Measurements from ENCODE around the gene MYO9A.

MYO9A gene

DNA sequence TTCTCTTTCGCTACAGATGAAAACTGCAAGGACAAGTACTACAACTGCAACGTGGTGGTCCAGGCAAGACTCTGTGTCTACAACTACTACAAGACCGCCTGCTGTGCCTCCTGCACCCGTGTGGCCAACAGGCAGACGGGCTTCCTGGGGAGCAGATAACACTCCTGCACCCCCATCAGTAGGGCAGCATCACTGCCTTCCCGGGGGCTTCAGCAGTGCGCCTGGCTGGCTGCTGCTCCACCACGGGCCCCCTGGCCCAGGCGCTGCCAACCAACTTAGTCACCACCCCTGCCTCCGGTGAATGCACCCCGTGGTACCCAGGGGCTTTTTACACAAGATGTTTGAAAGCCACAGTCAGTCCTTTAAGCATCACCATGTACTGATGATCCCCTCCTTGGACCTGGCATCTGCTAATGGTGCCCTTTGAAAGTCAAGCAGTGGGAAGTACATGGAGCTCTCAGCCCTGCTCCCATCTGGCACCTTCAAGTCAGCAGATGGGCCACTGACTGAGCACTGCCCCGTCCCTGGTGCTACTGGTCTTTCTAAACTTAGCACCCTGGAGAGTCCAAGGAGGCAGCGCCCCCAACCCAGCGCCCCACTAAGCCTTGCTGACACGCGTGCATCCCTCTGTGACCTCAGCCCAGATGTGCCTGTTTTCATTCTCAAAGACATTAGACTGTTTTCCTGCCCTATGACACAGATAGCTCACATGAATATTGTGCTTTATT lies 340.6 kb downstream of the MYO9A start:
- in situ Hi-C loops (cut with HindIII; ENCODE audit: low sequenced_read_pairs) = no loop called here

DNA sequence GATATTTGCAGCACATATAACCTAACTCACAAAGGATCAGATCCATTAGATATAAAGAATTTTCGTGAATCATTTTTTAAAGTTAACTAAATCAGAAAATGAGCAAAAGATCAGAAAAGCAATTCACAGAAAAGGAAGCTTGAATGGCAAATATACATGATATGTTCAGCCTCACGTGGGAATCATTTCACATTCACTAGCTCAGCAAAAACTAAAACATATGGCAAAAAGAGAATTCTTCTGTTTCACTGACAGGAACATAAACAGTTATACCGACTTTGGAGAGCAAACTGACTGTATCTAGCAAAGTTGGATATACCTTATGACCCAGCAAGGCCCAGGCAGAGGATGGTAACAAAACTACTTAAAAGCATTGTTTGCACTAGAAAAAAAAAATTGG lies 341.6 kb downstream of the MYO9A start:
- DNase-seq (ENCODE audit: low read depth) = no peak
- no peak overlapping the region for H3K4me3 ChIP-seq (ENCODE audit: low read depth, low read length)
- TF ChIP-seq, protein P1, sequence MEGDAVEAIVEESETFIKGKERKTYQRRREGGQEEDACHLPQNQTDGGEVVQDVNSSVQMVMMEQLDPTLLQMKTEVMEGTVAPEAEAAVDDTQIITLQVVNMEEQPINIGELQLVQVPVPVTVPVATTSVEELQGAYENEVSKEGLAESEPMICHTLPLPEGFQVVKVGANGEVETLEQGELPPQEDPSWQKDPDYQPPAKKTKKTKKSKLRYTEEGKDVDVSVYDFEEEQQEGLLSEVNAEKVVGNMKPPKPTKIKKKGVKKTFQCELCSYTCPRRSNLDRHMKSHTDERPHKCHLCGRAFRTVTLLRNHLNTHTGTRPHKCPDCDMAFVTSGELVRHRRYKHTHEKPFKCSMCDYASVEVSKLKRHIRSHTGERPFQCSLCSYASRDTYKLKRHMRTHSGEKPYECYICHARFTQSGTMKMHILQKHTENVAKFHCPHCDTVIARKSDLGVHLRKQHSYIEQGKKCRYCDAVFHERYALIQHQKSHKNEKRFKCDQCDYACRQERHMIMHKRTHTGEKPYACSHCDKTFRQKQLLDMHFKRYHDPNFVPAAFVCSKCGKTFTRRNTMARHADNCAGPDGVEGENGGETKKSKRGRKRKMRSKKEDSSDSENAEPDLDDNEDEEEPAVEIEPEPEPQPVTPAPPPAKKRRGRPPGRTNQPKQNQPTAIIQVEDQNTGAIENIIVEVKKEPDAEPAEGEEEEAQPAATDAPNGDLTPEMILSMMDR (IDR thresholded peaks at IDR 0.05; ENCODE audit: low read depth, low read length, missing control alignments) = no peak
- in situ Hi-C loops (cut with HindIII; ENCODE audit: low sequenced_read_pairs) = no loop called here

More for the DNA sequence above, 340.6 kb downstream of the MYO9A start:
- no peak for DNase-seq (ENCODE audit: low read depth)
- TF ChIP-seq, protein P1 (IDR thresholded peaks at IDR 0.05; ENCODE audit: low read depth, low read length, missing control alignments) = no peak
- no peak overlapping the region for H3K4me3 ChIP-seq (ENCODE audit: low read depth, low read length)

DNA sequence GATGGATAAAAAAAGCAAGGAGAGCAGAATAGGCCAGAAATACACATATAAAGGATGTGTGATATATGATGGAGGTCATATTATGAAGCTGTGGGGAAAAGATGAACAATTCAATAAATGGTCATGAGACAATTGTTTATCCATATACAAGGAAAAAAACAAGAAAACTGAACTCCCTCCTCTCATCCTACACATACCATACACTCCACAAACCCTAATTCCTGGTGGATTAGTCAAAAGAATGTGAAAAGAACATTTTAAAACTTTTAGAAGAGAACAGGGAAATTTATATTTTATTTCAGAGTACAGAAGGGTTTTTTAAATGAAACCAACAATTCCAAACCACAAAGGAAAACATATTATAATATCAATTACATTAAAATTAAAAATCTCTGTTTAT lies 342.1 kb downstream of the MYO9A start:
- TF ChIP-seq, protein P1 (IDR thresholded peaks at IDR 0.05; ENCODE audit: low read depth, low read length, missing control alignments) = no peak
- H3K4me3 ChIP-seq (ENCODE audit: low read depth, low read length) = no peak overlapping the region
- DNase-seq (ENCODE audit: low read depth) = no peak
- in situ Hi-C loops (cut with HindIII; ENCODE audit: low sequenced_read_pairs) = no loop called here

DNA sequence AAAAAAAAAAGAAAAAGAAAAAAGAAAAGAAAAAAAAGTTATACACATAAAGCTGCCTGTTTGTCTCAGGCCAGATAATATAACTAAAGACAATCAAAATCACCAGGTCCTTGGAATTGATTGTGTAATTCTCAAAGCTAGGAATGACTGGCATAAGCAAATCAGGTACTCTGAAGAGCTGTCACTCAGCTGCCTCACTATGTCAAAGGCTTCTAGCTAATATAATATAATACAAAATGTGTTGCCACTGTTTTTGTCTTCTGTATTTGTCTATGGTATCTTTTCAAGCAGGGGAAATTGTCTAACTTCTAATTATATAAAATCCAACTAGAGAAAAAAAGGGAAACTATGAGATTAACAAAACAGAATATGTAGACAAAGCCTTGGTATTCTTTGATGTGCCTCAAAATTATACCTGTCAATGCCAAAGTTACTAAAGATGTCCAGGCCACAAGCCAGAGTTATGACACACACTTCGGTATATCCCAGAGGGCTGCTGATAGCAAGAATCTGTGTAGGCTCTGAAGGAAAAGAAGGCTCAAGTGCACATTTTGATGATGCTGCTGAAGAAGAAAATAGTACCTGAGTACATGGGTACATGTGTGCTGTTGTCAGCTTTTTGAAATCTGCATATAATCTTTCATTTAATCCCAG lies 344.6 kb downstream of the MYO9A start:
- in situ Hi-C loops (cut with HindIII; ENCODE audit: low sequenced_read_pairs) = no loop called here
- TF ChIP-seq, protein P1 (IDR thresholded peaks at IDR 0.05; ENCODE audit: low read depth, low read length, missing control alignments) = no peak
- no peak for DNase-seq (ENCODE audit: low read depth)
- no peak overlapping the region for H3K4me3 ChIP-seq (ENCODE audit: low read depth, low read length)

Data from astrocyte of the cerebellum (primary cell).